Endothelial cell of umbilical vein (primary cell): ENCODE data around the gene PHOSPHO1.
A peak's percentile ranks its signal among the peaks of the same experiment; 100 is the strongest.

Source experiments
- CTCF ChIP-seq, 2 donors: IDR thresholded peaks; 1 replicate in 1 of 2; 2 replicates in 1 of 2; pipeline ENCODE4 v1.5.1; 2011; ENCODE audit warnings: low read length in 2 of 2, mild to moderate bottlenecking in 2 of 2, moderate library complexity in 2 of 2, control low read depth in 1 of 2, inconsistent platforms in 1 of 2, low read depth in 1 of 2; ENCODE audit not compliant: insufficient read depth in 1 of 2; ENCODE audit errors: extremely low read depth in 1 of 2
- EZH2 ChIP-seq: IDR thresholded peaks from 2 replicates; pipeline ENCODE4 v1.6.1; 2012; ENCODE audit warnings: borderline replicate concordance, low read depth, mild to moderate bottlenecking, moderate library complexity, low read length, inconsistent platforms; ENCODE audit not compliant: severe bottlenecking
- FOS ChIP-seq: IDR thresholded peaks from 2 replicates; pipeline ENCODE4 v1.6.1; 2011; ENCODE audit warnings: mild to moderate bottlenecking, low read length, moderate library complexity, borderline replicate concordance; ENCODE audit not compliant: insufficient read depth
- GATA2 ChIP-seq: IDR thresholded peaks from 2 replicates; pipeline ENCODE4 v1.7.0; 2011; ENCODE audit warnings: low read depth, mild to moderate bottlenecking, moderate library complexity, mixed read lengths, low read length; ENCODE audit not compliant: insufficient read length, insufficient read depth
- JUN ChIP-seq: IDR thresholded peaks from 2 replicates; pipeline ENCODE4 v1.6.1; 2011; ENCODE audit warnings: borderline replicate concordance, low read depth; ENCODE audit not compliant: insufficient read length, insufficient read depth
- MAX ChIP-seq: IDR thresholded peaks from 2 replicates; pipeline ENCODE4 v1.6.1; 2011; ENCODE audit not compliant: insufficient read depth, insufficient read length
- MYC ChIP-seq: IDR thresholded peaks from one replicate; pipeline ENCODE4 v1.6.1; 2011; ENCODE audit warnings: mild to moderate bottlenecking, low read depth, low read length
- POLR2A ChIP-seq: IDR thresholded peaks from 2 replicates; pipeline ENCODE4 v1.6.1; 2012; ENCODE audit warnings: low read depth, mild to moderate bottlenecking, control low read depth, low read length
- POLR2AphosphoS5 ChIP-seq: IDR thresholded peaks from 2 replicates; pipeline ENCODE4 v1.6.1; 2012; ENCODE audit warnings: low read depth, mild to moderate bottlenecking, control low read depth, low read length, moderate library complexity; ENCODE audit not compliant: insufficient read depth

- TF ChIP-seq MYC (no peak), POLR2A (no peak), CTCF (IDR thresholded peaks at IDR 0.05; ENCODE audit: extremely low read depth in 1 of 2, insufficient read depth in 1 of 2, low read depth in 1 of 2, low read length in 2 of 2) (peak; percentile 78 to 83), JUN (no peak), MAX (no peak), POLR2AphosphoS5 (no peak), EZH2 (no peak), FOS (no peak), GATA2 (no peak)
Measured at GRCh38 chr17:49223517-49224197, 6.9 kb downstream of the PHOSPHO1 start.
